ENCODE data around the gene ATP6V1C2.

- no peak for TF ChIP-seq EZH2 (IDR thresholded peaks at IDR 0.05; ENCODE audit: low read depth)
- TF ChIP-seq CTCF (conservative IDR thresholded peaks at IDR 0.05), result no peak
Observed at GRCh38 chr2:10700078-10700803, 21.2 kb upstream of the ATP6V1C2 start.

Measured in PC-9 (cell line).